HG03469 (cell line): ENCODE results near the gene REN.

ENCODE experiments used
- ATAC-seq: cut with Tn5 transposase; IDR thresholded peaks from one replicate; pipeline ENCODE4 v1.9.1; 2021; ENCODE audit warnings: mild to moderate bottlenecking, moderate library complexity, moderate number of reproducible peaks; ENCODE audit not compliant: unreplicated experiment

The REN gene

DNA sequence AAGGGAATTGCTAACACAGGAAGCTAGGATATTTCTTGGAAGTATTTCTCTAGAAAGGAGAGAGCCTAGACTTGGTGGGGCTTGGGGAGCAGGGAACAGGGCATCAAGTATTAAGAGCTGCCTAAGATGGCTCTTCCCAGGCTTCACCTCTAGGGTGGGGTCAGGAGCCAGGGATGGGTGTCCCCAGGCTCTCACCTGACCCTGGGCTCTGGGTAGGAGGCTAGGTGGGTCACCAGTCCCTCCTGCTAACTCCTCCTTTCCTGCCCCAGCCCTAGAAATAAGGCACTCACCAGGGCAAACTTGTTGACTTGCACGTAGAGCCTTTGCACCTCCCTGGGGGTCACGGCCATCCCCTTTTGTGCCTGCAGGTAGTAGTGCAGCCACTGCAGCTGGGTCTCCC, 29.3 kb downstream of the REN start:
- ATAC-seq = no peak

DNA sequence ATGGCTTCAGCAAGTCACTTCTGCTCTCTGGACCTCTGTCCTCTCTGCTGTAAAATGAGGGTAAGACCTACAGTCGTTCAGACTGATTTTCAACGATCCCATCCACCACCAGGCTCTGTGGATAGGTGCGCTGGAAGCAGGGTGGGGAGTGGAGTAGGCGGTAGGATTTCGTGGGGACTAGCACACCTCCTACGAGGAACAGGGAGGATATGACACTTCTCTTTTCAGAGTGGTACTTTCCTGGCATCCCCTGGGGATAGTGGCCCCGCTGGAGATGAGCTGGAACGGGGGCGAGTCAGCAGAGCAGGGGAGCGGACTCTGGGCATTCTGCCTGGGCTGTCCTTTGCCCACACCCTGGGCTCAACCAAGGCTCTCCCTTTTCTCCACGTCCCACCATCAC, 32.0 kb downstream of the REN start:
- no peak for ATAC-seq

DNA sequence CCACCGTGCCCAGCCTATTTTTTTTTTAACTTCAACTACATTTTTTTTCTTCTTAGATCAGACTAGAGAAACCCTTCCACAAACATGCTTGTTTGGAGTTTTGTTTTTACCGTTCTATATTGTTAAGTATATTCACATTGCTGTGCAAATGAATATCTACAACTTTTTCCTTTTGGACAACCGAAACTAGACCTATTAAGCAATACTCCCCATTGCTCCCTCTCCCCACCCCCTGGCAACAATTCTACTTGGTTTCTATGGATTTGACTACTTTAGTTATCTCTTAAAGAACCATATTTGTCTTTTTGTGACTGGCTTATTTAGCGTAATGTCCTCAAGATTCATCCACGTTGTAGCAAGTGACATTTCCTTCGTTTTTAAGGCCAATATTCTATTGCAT, 33.4 kb downstream of the REN start:
- no peak for ATAC-seq

DNA sequence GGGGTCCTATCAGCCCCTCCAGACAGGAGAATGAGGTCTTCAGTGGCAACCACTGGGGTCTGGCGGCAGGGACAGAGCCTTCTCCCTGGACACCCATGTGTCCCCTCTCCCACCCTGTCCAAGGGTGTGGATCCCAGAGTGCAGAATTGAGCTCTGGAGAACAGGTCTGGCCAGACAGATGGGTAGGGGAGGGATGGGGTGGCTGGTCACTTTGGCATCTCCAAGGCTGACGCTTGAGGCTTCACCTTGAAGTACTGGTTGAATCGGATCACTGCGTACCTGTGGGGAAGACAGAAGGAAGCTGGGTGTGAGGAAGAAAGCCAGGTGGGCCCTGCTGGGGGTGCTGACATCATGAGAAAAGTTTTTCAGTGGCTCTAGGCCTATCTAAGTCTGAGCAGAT, 34.2 kb downstream of the REN start:
- no peak for ATAC-seq

DNA sequence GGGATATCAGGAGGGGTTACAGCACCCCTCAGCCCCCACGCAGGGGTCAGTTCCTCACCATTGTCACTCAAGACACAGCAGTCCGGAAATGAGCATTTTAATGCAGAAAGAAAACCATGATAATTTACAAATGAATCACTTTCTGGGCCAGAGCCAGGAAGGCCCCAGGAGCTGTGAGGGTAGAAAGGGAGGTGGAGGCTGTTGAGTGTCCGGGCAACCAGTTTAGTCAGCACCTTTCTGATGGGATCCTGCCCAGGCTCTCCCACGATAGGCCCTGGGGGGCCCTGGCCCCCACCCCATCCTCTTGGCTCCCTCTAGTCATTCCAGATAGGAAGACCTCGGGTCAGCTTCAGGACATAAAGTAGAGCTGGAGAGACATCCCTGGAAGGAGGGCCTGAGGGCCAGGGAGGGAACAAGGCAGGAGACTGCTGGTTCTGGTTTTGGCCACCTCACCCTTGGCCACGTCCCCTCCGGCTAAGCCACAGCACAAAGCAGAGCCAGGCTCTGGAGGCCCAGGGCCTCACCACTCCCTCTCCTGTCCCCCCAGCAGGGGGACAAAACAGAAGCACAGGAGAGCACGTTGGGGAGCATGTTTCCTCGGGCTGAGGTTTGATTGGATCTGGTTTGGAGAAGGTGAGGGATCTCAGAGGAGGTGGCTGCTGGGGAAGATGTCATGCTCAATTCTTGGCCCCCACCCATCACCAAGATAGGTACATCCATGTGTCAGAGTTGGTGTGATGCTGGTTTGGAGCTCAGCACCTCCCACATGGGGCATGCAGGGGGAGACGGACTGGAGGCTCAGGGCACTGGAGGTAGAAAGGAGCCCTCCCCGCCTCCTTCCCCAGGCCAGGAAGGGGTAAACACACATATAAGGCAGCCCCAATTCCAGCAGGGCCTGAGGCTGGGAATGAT, 34.9 kb downstream of the REN start:
- no peak for ATAC-seq

DNA sequence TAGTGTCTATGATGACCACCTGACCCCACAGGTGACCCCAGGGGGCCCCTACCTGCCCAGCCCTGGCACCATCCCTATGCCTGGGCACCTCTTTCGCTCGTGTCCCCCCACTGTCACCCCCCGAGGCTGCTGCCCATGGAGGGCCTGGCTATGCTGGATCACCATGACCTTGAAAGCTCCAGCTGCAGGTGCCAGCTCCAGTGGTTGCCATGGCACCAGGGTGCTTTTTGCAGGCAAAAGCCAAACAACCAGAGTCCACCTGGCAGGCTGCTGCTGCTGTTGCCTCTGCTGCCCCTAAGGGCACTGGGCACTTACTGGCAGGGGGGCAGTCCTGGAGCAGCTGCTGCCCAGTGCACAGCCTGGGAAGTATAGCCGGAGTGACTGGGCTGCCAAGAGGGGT, 36.0 kb downstream of the REN start:
- no peak for ATAC-seq

DNA sequence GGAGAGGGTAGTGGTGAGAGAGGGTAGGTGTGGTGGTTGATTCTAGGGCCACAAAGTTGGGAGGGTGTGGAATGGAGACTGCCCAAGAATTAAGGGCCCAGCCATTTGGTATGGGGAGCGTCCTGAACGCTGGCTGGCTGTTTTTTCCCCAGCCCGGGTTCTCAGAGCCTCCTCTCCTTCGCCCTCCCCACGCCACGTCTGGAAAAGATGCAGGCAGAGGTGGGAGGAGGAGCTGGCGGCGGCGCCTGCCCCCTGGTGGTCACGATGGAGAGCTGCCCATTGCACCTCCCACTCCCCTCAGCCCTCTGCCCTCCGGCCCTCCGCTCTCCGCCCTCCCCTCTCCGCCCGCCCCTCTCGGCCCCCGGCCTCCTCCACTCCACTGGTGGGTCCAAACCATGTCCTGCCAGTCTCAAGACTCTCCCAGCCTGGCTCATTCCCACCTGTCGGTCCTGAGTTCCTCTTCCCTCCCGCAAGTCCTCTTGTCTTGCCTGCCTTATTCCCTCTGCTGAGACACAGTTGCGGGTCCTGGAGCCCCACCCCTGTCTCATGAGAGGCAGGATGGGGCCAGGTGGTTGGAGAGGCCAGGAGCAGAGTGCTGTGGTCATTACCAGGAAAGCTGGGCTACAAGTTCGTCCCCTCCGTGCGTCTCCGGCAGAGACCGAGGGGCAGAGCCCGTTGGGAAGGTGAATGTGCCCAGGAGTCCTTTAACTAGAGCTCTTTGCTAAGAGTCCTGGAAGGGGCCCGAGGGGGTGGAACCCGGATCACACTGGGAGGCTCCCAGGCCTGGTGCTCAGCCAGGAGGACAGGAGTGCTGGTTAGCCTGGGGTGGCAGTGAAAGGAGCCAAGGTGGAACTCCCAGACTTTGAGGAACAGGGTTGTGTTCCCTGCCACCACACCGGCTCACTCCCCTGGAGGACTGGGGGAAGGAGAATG, 36.9 kb downstream of the REN start:
- no peak for ATAC-seq

DNA sequence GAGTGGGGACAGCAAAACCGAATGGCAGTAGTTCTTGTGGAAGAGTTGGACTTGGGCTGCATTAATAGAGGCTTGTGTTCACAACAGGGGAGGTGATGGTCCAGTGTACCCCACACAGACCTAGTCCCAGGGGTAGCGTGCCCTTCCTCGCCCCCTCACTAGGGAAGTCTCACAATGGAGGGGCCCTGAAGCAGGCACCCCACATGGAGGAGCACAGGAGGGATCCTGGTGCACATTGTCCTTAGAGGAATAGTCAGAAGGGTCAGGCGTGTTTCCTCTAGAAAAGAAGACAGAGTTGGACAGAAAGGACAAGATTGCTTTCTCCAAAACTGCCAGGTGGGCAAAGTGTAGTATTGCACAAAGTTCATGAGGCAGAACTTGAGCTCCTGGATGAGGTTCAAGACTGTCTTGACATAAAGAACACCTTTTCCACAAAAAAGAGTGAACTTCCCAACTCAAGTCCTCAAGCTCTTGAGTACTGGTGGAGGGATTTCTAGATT, 37.6 kb downstream of the REN start:
- ATAC-seq = no peak

DNA sequence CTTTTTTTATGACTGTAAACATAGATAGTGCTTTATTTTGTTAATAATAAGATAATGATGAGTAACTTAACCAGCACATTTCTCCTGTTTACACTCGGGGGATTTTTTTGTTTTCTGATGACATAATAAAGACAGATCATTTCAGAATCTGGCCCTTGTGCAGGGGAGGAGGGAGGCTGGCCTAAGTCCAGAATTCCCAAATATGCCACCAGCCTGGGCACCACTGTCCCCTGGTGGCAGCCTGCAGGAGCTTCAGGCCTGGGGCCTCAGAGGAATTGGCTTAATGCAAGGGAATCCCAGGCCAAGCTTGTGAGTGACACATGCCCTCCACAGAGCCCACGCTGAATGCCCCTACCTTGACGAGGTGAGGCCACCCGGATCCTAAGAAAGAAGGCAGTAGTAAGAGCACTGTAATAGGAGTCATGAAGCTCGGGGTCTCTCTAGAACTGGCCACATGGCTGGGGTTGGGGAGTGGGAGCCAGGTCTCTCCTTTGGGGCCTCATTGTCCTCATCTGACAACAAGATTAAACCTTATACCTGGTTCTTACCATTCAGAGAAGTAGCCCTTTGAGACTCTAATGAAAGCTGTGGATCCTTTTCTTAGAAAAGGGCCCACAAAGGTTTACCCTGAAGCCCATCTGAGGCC, 38.4 kb downstream of the REN start:
- no peak for ATAC-seq

DNA sequence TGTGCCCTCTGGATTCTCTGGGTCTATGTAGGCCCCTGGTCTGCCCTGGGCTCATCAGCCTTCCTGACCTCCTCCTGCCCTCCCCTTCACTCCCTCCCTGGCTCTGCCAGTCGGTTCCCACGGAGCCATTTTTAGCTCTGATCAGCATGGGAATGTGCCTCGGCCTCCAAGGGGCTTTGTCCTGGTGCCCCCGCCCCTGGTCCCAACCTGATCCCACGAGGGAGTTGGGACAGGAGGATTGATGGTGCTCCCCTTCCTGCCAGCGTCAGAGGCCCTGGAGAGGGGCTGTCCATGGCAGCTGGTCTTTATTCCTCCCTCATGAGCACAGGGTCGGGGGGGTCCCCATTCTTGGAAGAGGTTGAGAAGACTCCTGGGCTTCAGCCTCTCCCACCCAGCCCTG, 39.2 kb downstream of the REN start:
- ATAC-seq = no peak

DNA sequence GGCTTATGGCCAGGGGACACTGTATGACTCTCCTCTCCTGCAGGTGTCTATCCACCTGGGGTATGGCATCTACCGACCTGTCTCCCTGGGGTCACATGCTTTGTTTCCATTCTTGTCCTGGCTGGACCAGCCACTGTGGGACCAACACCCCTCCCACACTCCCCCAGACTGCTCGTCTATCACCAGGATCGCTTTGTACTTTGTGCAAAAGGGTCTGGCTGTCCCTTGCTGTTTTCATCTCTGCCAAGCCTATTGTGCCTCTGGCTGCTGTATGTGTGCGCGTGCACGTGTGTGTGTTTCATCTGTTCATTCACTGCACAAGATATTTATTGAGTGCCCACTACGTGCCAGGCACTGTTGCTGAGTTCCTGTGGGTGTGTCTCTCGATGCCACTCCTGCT, 39.8 kb downstream of the REN start:
- no peak for ATAC-seq

DNA sequence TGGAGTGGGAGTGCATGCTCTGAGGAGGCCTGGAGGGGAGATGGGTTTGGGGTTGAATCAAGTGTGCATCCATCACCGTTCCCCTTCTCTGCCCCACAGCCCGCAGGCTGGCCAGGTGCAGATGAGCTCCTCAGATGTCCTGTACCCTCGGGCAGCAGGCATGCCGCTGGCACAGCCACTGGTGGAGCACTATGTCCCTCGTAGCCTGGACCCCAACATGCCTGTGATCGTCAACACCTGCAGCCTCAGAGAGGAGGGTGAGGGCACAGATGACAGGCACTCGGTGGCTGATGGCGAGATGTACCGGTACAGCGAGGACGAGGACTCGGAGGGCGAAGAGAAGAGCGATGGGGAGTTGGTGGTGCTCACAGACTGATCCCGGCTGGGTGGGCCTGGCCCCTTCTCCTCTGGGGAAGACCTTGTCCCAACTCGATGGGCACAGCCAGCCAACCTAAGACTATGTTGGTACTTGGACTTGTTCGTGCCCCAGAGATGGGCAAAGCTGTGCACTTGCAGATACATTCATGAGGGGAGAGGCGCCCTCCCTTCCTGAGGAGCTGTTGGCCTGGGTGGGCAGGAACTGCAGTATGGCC, 40.3 kb downstream of the REN start:
- no peak for ATAC-seq

DNA sequence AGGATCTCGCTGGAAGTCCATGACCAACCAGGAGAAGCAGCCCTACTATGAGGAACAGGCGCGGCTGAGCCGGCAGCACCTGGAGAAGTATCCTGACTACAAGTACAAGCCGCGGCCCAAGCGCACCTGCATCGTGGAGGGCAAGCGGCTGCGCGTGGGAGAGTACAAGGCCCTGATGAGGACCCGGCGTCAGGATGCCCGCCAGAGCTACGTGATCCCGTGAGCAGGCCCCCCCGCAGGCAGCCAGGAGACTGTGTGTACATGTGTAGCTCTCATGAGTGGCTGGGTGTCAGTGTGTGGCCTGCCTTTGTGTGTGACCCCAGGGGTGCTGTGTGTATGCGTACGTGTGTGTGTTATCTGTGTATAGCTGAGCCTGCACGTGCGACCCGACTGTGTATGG, 41.5 kb downstream of the REN start:
- ATAC-seq = no peak

DNA sequence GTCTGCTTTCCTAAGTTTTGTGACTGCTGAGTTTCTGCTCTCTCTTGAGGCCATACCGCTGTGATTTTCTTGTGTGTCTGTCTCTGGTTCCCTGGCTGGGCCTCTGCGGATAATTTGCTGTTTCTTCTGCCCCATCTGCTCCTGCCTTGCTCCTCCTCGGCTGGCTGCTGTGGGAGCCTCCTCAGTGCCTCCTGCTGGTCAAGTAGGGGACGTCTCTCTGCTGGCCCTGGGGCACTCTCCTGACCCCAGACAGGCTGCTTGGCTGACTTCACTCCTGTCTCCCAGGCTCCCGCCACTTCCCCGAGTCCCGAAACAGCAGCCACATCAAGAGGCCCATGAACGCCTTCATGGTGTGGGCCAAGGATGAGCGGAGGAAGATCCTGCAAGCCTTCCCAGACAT, 42.8 kb downstream of the REN start:
- no peak for ATAC-seq

DNA sequence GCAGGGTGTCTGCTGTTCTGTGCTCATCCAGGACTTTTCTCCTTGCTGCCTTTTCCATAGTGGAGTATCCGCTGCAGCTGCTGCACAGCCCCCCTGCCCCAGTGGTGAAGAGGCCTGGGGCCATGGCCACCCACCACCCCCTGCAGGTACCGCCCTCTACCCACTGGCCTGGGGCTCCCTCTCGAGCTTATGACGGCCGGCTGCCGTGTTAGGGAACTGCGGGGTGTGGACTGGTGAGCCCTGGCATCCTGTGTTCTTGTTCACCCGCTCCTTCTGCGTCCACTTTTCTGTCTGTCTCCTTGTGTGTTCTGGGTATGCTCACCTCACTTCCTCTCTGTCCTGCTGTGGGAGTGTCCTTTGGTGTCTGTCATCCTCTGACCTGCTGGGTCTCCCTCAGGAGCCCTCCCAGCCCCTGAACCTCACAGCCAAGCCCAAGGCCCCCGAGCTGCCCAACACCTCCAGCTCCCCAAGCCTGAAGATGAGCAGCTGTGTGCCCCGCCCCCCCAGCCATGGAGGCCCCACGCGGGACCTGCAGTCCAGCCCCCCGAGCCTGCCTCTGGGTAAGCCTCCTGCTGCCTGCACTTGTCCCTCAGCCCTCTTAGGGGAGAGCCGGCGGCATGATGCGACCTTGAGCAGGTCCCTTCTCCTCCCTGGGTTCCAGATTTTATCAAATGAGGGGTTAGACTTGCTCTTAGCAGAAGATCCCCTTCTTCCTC, 44.1 kb downstream of the REN start:
- no peak for ATAC-seq

DNA sequence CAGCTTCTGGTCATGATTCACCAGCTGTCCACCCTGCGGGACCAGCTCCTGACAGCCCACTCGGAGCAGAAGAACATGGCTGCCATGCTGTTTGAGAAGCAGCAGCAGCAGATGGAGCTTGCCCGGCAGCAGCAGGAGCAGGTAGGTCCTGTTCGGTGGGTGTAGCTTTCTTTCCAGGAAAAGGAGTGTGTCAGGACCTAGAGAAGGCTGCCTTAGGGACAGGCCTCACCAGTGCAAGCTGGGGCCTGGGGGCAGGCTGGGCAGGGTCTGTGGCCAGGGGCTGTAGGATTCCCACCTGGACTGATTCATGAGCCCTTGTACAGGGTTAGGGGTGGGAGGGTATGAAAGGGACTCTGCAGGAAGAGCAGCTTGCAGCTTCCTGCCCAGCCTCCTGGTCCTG, 49.6 kb downstream of the REN start:
- ATAC-seq = no peak

DNA sequence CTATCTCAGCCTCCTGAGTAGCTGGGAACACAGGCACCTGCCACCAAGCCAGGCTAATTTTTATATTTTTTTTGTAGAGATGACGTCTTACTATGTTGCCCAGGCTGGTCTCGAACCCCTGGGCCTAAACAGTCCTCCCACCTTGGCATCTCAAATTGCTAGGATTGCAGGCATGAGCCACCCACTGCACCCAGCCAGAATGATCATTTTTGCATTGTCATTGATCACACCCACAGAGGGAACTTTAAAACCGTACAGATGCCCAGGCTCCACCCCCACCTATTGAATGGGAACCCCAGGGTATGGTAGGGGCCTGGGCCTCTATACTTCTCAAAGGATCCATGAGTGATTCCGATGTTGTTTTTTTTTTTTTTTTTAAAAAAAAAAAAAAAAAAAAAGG, 51.0 kb downstream of the REN start:
- no peak for ATAC-seq

DNA sequence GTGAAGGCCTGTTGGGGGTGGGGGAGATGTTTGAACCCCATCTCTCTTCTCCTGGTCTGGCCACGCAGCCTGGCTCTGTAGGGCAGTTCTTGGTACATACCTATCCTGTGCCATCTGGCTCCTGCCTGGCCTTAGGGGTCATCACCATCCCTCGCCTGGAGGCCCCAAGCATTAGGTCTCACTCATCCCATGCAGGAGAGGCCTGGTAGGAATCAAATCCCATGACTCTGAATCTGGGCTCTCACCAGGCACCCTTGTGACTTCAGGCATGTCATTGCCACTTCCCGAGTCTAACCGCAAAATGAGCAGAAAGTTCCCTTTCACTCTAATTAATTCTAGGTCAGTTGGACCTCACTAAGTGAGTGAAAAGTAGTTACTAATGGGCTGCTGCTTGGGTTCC, 51.5 kb downstream of the REN start:
- ATAC-seq = no peak

DNA sequence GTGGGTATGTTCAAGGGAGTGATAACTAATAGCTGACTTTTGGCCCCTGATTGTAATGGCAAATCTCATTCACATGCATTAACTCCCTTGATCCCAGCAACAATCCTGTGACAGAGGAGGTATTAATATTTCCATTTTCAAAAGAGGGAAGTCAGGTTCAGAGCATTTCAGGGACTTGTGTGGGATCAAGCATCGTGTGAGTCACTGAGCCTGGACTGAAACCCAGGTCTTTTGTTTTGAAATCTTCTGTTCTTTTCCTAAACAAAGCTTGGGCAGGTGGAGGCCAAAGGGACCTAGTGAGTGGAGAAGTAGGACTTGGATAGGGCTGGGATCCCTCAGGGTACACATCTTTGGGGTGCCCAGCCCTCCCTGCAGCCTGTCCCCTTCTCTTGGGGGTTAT, 52.2 kb downstream of the REN start:
- ATAC-seq = no peak
